ENCODE data around the gene VRK3. TPM values are rescaled to one million over a fixed set of nuclear protein-coding genes. Genes with fewer than 3 reads are reported as not detected.
A peak's percentile ranks its signal among the peaks of the same experiment; 100 is the strongest.

Gene VRK3
- total and polyA plus RNA-seq, 11 donors = 9.9 to 33.7 (median 23.1) TPM

- ATAC-seq = no peak
- intact Hi-C loops (cut with DNase I) = no loop called here
- 84 to 89% (median 85%) methylated on average over 14 to 18 of the region's 18 CpGs for WGBS, 4 donors
- H3K4me3 ChIP-seq = no peak overlapping the region
- no peaks in the 10 kb centered on the region for H3K9me3 ChIP-seq
- no peak for TF ChIP-seq POLR2A (IDR thresholded peaks at IDR 0.05)
- no peaks in the 10 kb centered on the region for H3K27me3 ChIP-seq
- peaks cover 0 to 66% (median 58%) of the 10 kb centered on the region in 9 donors for H3K36me3 ChIP-seq
- DNase-seq = no peak
- no peak overlapping the region for H3K27ac ChIP-seq
- peaks cover 0 to 16% (median 0%) of the 10 kb centered on the region in 12 donors for H3K4me1 ChIP-seq
Measured at GRCh38 chr19:49977881-49978280, 47.3 kb downstream of the VRK3 start.

DNA sequence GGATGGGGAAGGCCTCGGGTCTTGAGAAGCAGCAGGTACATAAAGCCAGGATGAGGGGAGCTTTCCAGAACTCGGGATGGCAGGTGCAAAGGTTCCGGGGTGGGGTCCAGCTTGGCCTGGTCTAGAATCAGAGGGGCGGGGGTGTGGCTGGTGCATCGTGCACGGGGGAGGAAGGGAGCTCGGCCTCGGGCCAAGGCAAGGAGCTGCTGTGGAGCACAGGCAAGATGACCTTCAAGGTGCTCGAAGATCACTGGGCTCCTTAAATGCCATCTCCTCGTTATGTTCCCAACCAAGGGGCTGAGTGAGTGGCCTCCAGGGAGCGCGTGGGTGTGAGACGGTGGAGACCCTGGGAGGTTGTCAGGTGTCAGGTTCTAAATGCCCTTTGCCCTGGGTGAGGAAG, 48.1 kb downstream of the VRK3 start:
- DNase-seq (peak in 1 of 5 donors; percentile 27), ATAC-seq (no peak)
- intact Hi-C loops (cut with DNase I) = no loop called here
- Histone ChIP-seq H3K27me3 (no peaks in the 10 kb centered on the region), H3K27ac (no peak overlapping the region), H3K36me3 (peaks cover 0 to 61% (median 54%) of the 10 kb centered on the region in 9 donors), H3K4me1 (peaks cover 0 to 24% (median 0%) of the 10 kb centered on the region in 12 donors), H3K9me3 (no peaks in the 10 kb centered on the region), H3K4me3 (no peak overlapping the region)
- 88 to 95% (median 88%) methylated on average over 13 of the region's 13 CpGs for WGBS, 4 donors
- TF ChIP-seq POLR2A (IDR thresholded peaks at IDR 0.05) = no peak
- TF ChIP-seq CTCF (IDR thresholded peaks at IDR 0.05) = no peak

- H3K9me3 ChIP-seq = no peaks in the 10 kb centered on the region
- WGBS, 4 donors = 55 to 63% (median 60%) methylated on average over 3 of the region's 3 CpGs
- H3K4me3 ChIP-seq = no peak overlapping the region
- intact Hi-C loops (cut with DNase I) = no loop called here
- no peak for ATAC-seq
- no peak overlapping the region for H3K27ac ChIP-seq
- no peaks in the 10 kb centered on the region for H3K27me3 ChIP-seq
- H3K4me1 ChIP-seq = peaks cover 0 to 30% (median 0%) of the 10 kb centered on the region in 12 donors
- no peak for TF ChIP-seq POLR2A (IDR thresholded peaks at IDR 0.05)
- TF ChIP-seq CTCF (IDR thresholded peaks at IDR 0.05) = no peak
- H3K36me3 ChIP-seq = peaks cover 0 to 55% (median 49%) of the 10 kb centered on the region in 9 donors
- DNase-seq = peak in 1 of 5 donors; percentile 16
Measured at GRCh38 chr19:49976496-49976895, 48.7 kb downstream of the VRK3 start.

GRCh38 chr19:49975051-49975450, 50.1 kb downstream of the VRK3 start:
- Histone ChIP-seq H3K36me3 (peaks cover 0 to 46% (median 37%) of the 10 kb centered on the region in 9 donors), H3K4me1 (peaks cover 0 to 30% (median 0%) of the 10 kb centered on the region in 12 donors), H3K4me3 (no peak overlapping the region), H3K27me3 (no peaks in the 10 kb centered on the region), H3K27ac (no peak overlapping the region), H3K9me3 (no peaks in the 10 kb centered on the region)
- intact Hi-C loops (cut with DNase I) = no loop called here
- ATAC-seq = no peak
- TF ChIP-seq CTCF (IDR thresholded peaks at IDR 0.05) (no peak), POLR2A (IDR thresholded peaks at IDR 0.05) (no peak)
- no peak for DNase-seq
- whole genome bisulfite sequencing, 4 donors = 86 to 89% (median 88%) methylated on average over 7 of the region's 7 CpGs

DNA sequence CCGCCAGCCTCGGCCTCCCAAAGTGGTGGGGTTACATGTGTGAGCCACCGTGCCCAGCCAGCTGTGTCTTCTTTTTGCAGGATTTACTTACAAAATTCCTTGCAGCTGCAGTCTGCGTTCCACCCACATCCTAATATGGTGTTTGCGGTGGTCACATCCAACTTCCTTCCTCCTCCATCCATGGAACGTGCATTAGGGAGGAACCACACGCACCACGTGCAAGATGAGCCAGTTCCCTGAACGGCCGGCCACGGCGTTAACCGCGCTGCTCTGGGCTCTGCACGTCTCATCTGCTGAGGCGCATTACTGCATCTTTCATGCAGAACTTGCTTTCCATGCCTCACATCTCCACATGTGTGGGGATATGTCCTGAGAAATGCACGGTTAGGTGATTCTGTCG, 51.2 kb downstream of the VRK3 start:
- H3K9me3 ChIP-seq = no peaks in the 10 kb centered on the region
- intact Hi-C loops (cut with DNase I) = no loop called here
- H3K36me3 ChIP-seq = peaks cover 0 to 40% (median 32%) of the 10 kb centered on the region in 9 donors
- no peak overlapping the region for H3K4me3 ChIP-seq
- DNase-seq = peak in 2 of 5 donors; percentile 61 to 72
- TF ChIP-seq POLR2A (IDR thresholded peaks at IDR 0.05) = no peak
- TF ChIP-seq CTCF (IDR thresholded peaks at IDR 0.05) = no peak
- ATAC-seq = peak in 2 of 4 donors; percentile 37 to 43
- 78 to 84% (median 83%) methylated on average over 17 to 18 of the region's 18 CpGs for WGBS, 4 donors
- peaks cover 0 to 31% (median 0%) of the 10 kb centered on the region in 12 donors for H3K4me1 ChIP-seq
- H3K27ac ChIP-seq = no peak overlapping the region
- peaks cover 0 to 4% (median under 1%) of the 10 kb centered on the region in 9 donors for H3K27me3 ChIP-seq
